Measurements from ENCODE around the gene NCR1.
A peak's percentile ranks its signal among the peaks of the same experiment; 100 is the strongest.
"Not testable (repeated sequence)": the region's sequence is repeated elsewhere in the genome, so short reads cannot be mapped to it uniquely, and the experiment has no call there.

Gene NCR1

GRCh38 chr19:54921082-54921481, 15.1 kb downstream of the NCR1 start:
- H3K27me3 ChIP-seq (replicated peaks; ENCODE audit: control insufficient read depth, insufficient read depth, low read length): no peaks in the 10 kb centered on the region
- TF ChIP-seq CTCF (IDR thresholded peaks at IDR 0.05; ENCODE audit: insufficient read depth, low read length, poor library complexity, severe bottlenecking): no peak
- H3K4me3 ChIP-seq (replicated peaks; ENCODE audit: low read depth, low read length): no peak overlapping the region
- no peaks in the 10 kb centered on the region for H3K36me3 ChIP-seq (ENCODE audit: control insufficient read depth, insufficient read depth, low read length)
- DNase-seq (ENCODE audit: extremely low read depth, insufficient read length): no peak

GRCh38 chr19:54923276-54923675, 17.3 kb downstream of the NCR1 start:
- no peaks in the 10 kb centered on the region for H3K27me3 ChIP-seq (replicated peaks; ENCODE audit: control insufficient read depth, insufficient read depth, low read length)
- DNase-seq (ENCODE audit: extremely low read depth, insufficient read length): no peak
- H3K4me3 ChIP-seq (replicated peaks; ENCODE audit: low read depth, low read length): no peak overlapping the region
- H3K36me3 ChIP-seq (ENCODE audit: control insufficient read depth, insufficient read depth, low read length): no peaks in the 10 kb centered on the region
- no peak for TF ChIP-seq CTCF (IDR thresholded peaks at IDR 0.05; ENCODE audit: insufficient read depth, low read length, poor library complexity, severe bottlenecking)

GRCh38 chr19:54928299-54928698, 22.4 kb downstream of the NCR1 start:
- no peak for TF ChIP-seq CTCF (IDR thresholded peaks at IDR 0.05; ENCODE audit: insufficient read depth, low read length, poor library complexity, severe bottlenecking)
- Histone ChIP-seq H3K4me3 (replicated peaks; ENCODE audit: low read depth, low read length) (no peak overlapping the region), H3K36me3 (ENCODE audit: control insufficient read depth, insufficient read depth, low read length) (no peaks in the 10 kb centered on the region), H3K27me3 (replicated peaks; ENCODE audit: control insufficient read depth, insufficient read depth, low read length) (no peaks in the 10 kb centered on the region)
- DNase-seq (ENCODE audit: extremely low read depth, insufficient read length): no peak

GRCh38 chr19:54937926-54938325, 32.0 kb downstream of the NCR1 start:
- peak; percentile 68 for DNase-seq (ENCODE audit: extremely low read depth, insufficient read length)
- TF ChIP-seq CTCF (IDR thresholded peaks at IDR 0.05; ENCODE audit: insufficient read depth, low read length, poor library complexity, severe bottlenecking): no peak
- Histone ChIP-seq H3K4me3 (replicated peaks; ENCODE audit: low read depth, low read length) (no peak overlapping the region), H3K36me3 (ENCODE audit: control insufficient read depth, insufficient read depth, low read length) (no peaks in the 10 kb centered on the region), H3K27me3 (replicated peaks; ENCODE audit: control insufficient read depth, insufficient read depth, low read length) (no peaks in the 10 kb centered on the region)

- H3K4me3 ChIP-seq (replicated peaks; ENCODE audit: low read depth, low read length): no peak overlapping the region
These were observed 33.0 kb downstream of the NCR1 start for GRCh38 chr19:54938906-54939305.

GRCh38 chr19:54939538-54939937, 33.6 kb downstream of the NCR1 start:
- not testable (repeated sequence) for H3K4me3 ChIP-seq (replicated peaks; ENCODE audit: low read depth, low read length); H3K27me3 ChIP-seq (replicated peaks; ENCODE audit: control insufficient read depth, insufficient read depth, low read length); H3K36me3 ChIP-seq (ENCODE audit: control insufficient read depth, insufficient read depth, low read length); DNase-seq (ENCODE audit: extremely low read depth, insufficient read length)

More at GRCh38 chr19:54938906-54939305, 33.0 kb downstream of the NCR1 start:
- Histone ChIP-seq H3K36me3 (ENCODE audit: control insufficient read depth, insufficient read depth, low read length) (no peaks in the 10 kb centered on the region), H3K27me3 (replicated peaks; ENCODE audit: control insufficient read depth, insufficient read depth, low read length) (no peaks in the 10 kb centered on the region)
- DNase-seq (ENCODE audit: extremely low read depth, insufficient read length): no peak
- no peak for TF ChIP-seq CTCF (IDR thresholded peaks at IDR 0.05; ENCODE audit: insufficient read depth, low read length, poor library complexity, severe bottlenecking)

GRCh38 chr19:54943772-54944361, 37.9 kb downstream of the NCR1 start:
- H3K36me3 ChIP-seq (ENCODE audit: control insufficient read depth, insufficient read depth, low read length); DNase-seq (ENCODE audit: extremely low read depth, insufficient read length); H3K27me3 ChIP-seq (replicated peaks; ENCODE audit: control insufficient read depth, insufficient read depth, low read length); H3K4me3 ChIP-seq (replicated peaks; ENCODE audit: low read depth, low read length): not testable (repeated sequence)

Data from GM06990 (cell line).